ENCODE data around the gene PRIM1. TPM values are rescaled to one million over a fixed set of nuclear protein-coding genes. Genes with fewer than 3 reads are reported as not detected.

Gene PRIM1
- total RNA-seq, 2 experiments from 2014 or later: 5.3 to 6.1 TPM

DNA sequence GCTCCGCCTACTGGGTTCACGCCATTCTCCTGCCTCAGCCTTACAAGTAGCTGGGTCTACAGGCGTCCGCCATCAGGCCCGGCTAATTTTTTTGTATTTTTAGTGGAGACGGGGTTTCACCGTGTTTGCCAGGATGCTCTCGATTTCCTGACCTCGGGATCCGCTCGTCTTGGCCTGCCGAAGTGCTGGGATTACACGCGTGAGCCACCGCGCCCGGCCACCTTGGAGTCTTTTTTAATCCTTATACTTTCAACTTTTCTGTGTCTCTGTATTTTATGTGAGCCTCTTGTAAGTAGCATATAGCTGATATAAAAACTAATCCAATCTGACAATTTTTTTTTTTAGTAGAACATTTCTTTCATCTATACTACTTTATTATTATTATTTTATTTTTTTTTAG is 26.6 kb upstream of the PRIM1 start:
- Mint-ChIP-seq H3K4me3 (no peak overlapping the region), H3K4me1 (ENCODE audit: low read depth) (no peaks in the 10 kb centered on the region), H3K36me3 (ENCODE audit: low read depth) (no peaks in the 10 kb centered on the region), H3K27me3 (no peaks in the 10 kb centered on the region), H3K9me3 (no peaks in the 10 kb centered on the region), H3K27ac (no peak overlapping the region)
- Histone ChIP-seq H3K9me3 (ENCODE audit: control insufficient read depth in 1 of 2, insufficient read depth in 1 of 2, low read length in 2 of 2) (no peaks in the 10 kb centered on the region), H3K27ac (ENCODE audit: low read depth in 1 of 2, low read length in 2 of 2) (no peak overlapping the region), H3K27me3 (ENCODE audit: control insufficient read depth in 1 of 2, insufficient read depth in 2 of 2, low read length in 2 of 2) (no peaks in the 10 kb centered on the region), H3K4me1 (ENCODE audit: insufficient read depth, low read length) (no peaks in the 10 kb centered on the region), H3K4me3 (ENCODE audit: low read length) (no peak overlapping the region), H3K36me3 (ENCODE audit: insufficient read depth, low read length) (no peaks in the 10 kb centered on the region)
- ChIA-PET POLR2A (interaction anchor here (0.7 kb wide), 1 partner anchor 332 kb away, joined by 5 read pairs; the partner anchor contains the start of gene STAT6), CTCF (interaction anchor here (0.6 kb wide), 1 partner anchor 15 kb away, joined by 6 read pairs; no protein-coding TSS in a partner anchor)
- DNase-seq (no peak), ATAC-seq (ENCODE audit: poor library complexity) (no peak)
- TF ChIP-seq, protein P1, sequence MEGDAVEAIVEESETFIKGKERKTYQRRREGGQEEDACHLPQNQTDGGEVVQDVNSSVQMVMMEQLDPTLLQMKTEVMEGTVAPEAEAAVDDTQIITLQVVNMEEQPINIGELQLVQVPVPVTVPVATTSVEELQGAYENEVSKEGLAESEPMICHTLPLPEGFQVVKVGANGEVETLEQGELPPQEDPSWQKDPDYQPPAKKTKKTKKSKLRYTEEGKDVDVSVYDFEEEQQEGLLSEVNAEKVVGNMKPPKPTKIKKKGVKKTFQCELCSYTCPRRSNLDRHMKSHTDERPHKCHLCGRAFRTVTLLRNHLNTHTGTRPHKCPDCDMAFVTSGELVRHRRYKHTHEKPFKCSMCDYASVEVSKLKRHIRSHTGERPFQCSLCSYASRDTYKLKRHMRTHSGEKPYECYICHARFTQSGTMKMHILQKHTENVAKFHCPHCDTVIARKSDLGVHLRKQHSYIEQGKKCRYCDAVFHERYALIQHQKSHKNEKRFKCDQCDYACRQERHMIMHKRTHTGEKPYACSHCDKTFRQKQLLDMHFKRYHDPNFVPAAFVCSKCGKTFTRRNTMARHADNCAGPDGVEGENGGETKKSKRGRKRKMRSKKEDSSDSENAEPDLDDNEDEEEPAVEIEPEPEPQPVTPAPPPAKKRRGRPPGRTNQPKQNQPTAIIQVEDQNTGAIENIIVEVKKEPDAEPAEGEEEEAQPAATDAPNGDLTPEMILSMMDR (IDR thresholded peaks at IDR 0.05): no peak
- intact Hi-C loops (cut with DNase I, micrococcal nuclease): no loop called here

DNA sequence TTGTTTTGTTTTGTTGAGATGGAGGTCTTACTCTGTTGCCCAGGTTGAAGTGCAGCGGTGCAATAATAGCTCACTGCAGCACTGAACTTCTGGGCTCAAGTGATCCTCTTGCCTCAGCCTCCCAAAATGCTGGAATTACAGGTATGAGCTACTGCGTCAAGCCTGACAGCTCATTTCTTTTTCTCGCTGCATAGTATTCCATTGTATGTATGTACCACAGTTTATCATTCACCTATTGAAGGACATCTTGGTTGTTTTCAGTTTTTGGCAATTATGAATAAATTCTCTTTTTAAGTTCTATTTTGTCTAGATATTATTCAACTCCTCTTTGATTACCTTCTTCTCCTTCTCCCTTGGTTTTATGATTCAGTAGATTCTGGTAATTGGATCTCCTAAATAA is 24.5 kb upstream of the PRIM1 start:
- no peaks in the 10 kb centered on the region for H3K9me3 Mint-ChIP-seq
- POLR2A ChIA-PET: no interaction called here
- intact Hi-C loops (cut with DNase I, micrococcal nuclease): no loop called here
- no peak overlapping the region for H3K27ac Mint-ChIP-seq
- Histone ChIP-seq H3K36me3 (ENCODE audit: insufficient read depth, low read length) (no peaks in the 10 kb centered on the region), H3K27ac (ENCODE audit: low read depth in 1 of 2, low read length in 2 of 2) (no peak overlapping the region), H3K9me3 (ENCODE audit: control insufficient read depth in 1 of 2, insufficient read depth in 1 of 2, low read length in 2 of 2) (no peaks in the 10 kb centered on the region), H3K27me3 (ENCODE audit: control insufficient read depth in 1 of 2, insufficient read depth in 2 of 2, low read length in 2 of 2) (no peaks in the 10 kb centered on the region), H3K4me1 (ENCODE audit: insufficient read depth, low read length) (no peaks in the 10 kb centered on the region), H3K4me3 (ENCODE audit: low read length) (no peak overlapping the region)
- TF ChIP-seq, protein P1 (IDR thresholded peaks at IDR 0.05): no peak
- CTCF ChIA-PET: no interaction called here
- no peak overlapping the region for H3K4me3 Mint-ChIP-seq
- no peaks in the 10 kb centered on the region for H3K27me3 Mint-ChIP-seq
- H3K4me1 Mint-ChIP-seq (ENCODE audit: low read depth): no peaks in the 10 kb centered on the region
- ATAC-seq (ENCODE audit: poor library complexity) (no peak), DNase-seq (no peak)
- H3K36me3 Mint-ChIP-seq (ENCODE audit: low read depth): no peaks in the 10 kb centered on the region

DNA sequence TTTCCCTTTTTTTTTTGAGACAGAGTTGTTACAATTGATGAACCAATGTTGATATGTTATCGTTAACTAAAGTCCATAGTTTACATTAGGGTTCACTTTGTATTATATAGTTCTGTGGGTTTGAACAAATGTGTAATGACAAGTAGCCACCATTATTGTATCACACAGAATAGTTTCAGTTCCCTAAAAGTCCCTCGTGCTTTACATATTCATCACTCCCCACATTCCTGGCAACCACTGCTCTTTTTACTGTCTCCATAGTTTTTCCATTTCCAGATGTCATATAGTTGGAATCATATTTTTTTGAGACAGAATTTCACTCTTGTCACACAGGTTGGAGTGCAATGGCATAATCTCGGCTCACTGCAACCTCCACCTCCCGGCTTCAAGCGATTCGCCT is 23.5 kb upstream of the PRIM1 start:
- Mint-ChIP-seq H3K4me1 (ENCODE audit: low read depth) (no peaks in the 10 kb centered on the region), H3K27me3 (no peaks in the 10 kb centered on the region), H3K27ac (no peak overlapping the region), H3K36me3 (ENCODE audit: low read depth) (no peaks in the 10 kb centered on the region), H3K4me3 (no peak overlapping the region), H3K9me3 (no peaks in the 10 kb centered on the region)
- ChIA-PET POLR2A (no interaction called here), CTCF (no interaction called here)
- H3K36me3 ChIP-seq (ENCODE audit: insufficient read depth, low read length): no peaks in the 10 kb centered on the region
- intact Hi-C loops (cut with DNase I, micrococcal nuclease): no loop called here
- H3K27me3 ChIP-seq (ENCODE audit: control insufficient read depth in 1 of 2, insufficient read depth in 2 of 2, low read length in 2 of 2): no peaks in the 10 kb centered on the region
- TF ChIP-seq, protein P1 (IDR thresholded peaks at IDR 0.05): no peak
- DNase-seq (peak in 1 of 14 experiments; percentile 20), ATAC-seq (ENCODE audit: poor library complexity) (no peak)
- no peaks in the 10 kb centered on the region for H3K9me3 ChIP-seq (ENCODE audit: control insufficient read depth in 1 of 2, insufficient read depth in 1 of 2, low read length in 2 of 2)
- no peaks in the 10 kb centered on the region for H3K4me1 ChIP-seq (ENCODE audit: insufficient read depth, low read length)
- H3K4me3 ChIP-seq (ENCODE audit: low read length): no peak overlapping the region
- H3K27ac ChIP-seq (ENCODE audit: low read depth in 1 of 2, low read length in 2 of 2): no peak overlapping the region
